Measurements from ENCODE around the gene TJP2. TPM values are rescaled to one million over a fixed set of nuclear protein-coding genes. Genes with fewer than 3 reads are reported as not detected.

The TJP2 gene
- total RNA-seq, 1 experiment from 2014 or later: 155 TPM

- no peak overlapping the region for H3K4me3 Mint-ChIP-seq
- H3K4me1 Mint-ChIP-seq: peaks cover 58% of the 10 kb centered on the region
- no peaks in the 10 kb centered on the region for H3K9me3 Mint-ChIP-seq
- DNase-seq (ENCODE audit: low spot score) (no peak), ATAC-seq (no peak)
- no peaks in the 10 kb centered on the region for H3K27me3 Mint-ChIP-seq (ENCODE audit: low read depth)
- peak overlapping the region; percentile 58 for H3K27ac Mint-ChIP-seq
- TF ChIP-seq KAT7 (CRISPR knock-in tag; IDR thresholded peaks at IDR 0.05; ENCODE audit: borderline replicate concordance): no peak
- TF ChIP-seq ZNF281 (CRISPR knock-in tag; IDR thresholded peaks at IDR 0.05): no peak
- no peak for TF ChIP-seq ESRRA (CRISPR knock-in tag; IDR thresholded peaks at IDR 0.05; ENCODE audit: borderline replicate concordance)
- TF ChIP-seq CBFB (CRISPR knock-in tag; IDR thresholded peaks at IDR 0.05; ENCODE audit: low read depth): no peak
- TF ChIP-seq, protein P1, sequence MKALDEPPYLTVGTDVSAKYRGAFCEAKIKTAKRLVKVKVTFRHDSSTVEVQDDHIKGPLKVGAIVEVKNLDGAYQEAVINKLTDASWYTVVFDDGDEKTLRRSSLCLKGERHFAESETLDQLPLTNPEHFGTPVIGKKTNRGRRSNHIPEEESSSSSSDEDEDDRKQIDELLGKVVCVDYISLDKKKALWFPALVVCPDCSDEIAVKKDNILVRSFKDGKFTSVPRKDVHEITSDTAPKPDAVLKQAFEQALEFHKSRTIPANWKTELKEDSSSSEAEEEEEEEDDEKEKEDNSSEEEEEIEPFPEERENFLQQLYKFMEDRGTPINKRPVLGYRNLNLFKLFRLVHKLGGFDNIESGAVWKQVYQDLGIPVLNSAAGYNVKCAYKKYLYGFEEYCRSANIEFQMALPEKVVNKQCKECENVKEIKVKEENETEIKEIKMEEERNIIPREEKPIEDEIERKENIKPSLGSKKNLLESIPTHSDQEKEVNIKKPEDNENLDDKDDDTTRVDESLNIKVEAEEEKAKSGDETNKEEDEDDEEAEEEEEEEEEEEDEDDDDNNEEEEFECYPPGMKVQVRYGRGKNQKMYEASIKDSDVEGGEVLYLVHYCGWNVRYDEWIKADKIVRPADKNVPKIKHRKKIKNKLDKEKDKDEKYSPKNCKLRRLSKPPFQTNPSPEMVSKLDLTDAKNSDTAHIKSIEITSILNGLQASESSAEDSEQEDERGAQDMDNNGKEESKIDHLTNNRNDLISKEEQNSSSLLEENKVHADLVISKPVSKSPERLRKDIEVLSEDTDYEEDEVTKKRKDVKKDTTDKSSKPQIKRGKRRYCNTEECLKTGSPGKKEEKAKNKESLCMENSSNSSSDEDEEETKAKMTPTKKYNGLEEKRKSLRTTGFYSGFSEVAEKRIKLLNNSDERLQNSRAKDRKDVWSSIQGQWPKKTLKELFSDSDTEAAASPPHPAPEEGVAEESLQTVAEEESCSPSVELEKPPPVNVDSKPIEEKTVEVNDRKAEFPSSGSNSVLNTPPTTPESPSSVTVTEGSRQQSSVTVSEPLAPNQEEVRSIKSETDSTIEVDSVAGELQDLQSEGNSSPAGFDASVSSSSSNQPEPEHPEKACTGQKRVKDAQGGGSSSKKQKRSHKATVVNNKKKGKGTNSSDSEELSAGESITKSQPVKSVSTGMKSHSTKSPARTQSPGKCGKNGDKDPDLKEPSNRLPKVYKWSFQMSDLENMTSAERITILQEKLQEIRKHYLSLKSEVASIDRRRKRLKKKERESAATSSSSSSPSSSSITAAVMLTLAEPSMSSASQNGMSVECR (CRISPR knock-in tag; IDR thresholded peaks at IDR 0.05; ENCODE audit: borderline replicate concordance): no peak
- no peak for TF ChIP-seq RORB (CRISPR knock-in tag; IDR thresholded peaks at IDR 0.05)
- no peak for TF ChIP-seq ETV6 (CRISPR knock-in tag; IDR thresholded peaks at IDR 0.05)
- no peak for TF ChIP-seq NR3C1 (CRISPR knock-in tag; conservative IDR thresholded peaks at IDR 0.05; ENCODE audit: low read depth)
- TF ChIP-seq, protein P2, sequence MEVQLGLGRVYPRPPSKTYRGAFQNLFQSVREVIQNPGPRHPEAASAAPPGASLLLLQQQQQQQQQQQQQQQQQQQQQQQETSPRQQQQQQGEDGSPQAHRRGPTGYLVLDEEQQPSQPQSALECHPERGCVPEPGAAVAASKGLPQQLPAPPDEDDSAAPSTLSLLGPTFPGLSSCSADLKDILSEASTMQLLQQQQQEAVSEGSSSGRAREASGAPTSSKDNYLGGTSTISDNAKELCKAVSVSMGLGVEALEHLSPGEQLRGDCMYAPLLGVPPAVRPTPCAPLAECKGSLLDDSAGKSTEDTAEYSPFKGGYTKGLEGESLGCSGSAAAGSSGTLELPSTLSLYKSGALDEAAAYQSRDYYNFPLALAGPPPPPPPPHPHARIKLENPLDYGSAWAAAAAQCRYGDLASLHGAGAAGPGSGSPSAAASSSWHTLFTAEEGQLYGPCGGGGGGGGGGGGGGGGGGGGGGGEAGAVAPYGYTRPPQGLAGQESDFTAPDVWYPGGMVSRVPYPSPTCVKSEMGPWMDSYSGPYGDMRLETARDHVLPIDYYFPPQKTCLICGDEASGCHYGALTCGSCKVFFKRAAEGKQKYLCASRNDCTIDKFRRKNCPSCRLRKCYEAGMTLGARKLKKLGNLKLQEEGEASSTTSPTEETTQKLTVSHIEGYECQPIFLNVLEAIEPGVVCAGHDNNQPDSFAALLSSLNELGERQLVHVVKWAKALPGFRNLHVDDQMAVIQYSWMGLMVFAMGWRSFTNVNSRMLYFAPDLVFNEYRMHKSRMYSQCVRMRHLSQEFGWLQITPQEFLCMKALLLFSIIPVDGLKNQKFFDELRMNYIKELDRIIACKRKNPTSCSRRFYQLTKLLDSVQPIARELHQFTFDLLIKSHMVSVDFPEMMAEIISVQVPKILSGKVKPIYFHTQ (CRISPR knock-in tag; IDR thresholded peaks at IDR 0.05): no peak
- no peak for TF ChIP-seq OVOL2 (CRISPR knock-in tag; IDR thresholded peaks at IDR 0.05; ENCODE audit: borderline replicate concordance)
- no peaks in the 10 kb centered on the region for H3K36me3 Mint-ChIP-seq
- POLR2A ChIA-PET: interaction anchor here (0.6 kb wide), 1 partner anchor 85 kb away, joined by 6 read pairs; no protein-coding TSS in a partner anchor
- CTCF ChIA-PET: interaction anchor here (2.4 to 2.6 kb wide), 2 partner anchors 33 to 42 kb away, joined by 9 to 10 read pairs; no protein-coding TSS in a partner anchor
Measured at GRCh38 chr9:69191231-69191630, 17.2 kb downstream of the TJP2 start.

DNA sequence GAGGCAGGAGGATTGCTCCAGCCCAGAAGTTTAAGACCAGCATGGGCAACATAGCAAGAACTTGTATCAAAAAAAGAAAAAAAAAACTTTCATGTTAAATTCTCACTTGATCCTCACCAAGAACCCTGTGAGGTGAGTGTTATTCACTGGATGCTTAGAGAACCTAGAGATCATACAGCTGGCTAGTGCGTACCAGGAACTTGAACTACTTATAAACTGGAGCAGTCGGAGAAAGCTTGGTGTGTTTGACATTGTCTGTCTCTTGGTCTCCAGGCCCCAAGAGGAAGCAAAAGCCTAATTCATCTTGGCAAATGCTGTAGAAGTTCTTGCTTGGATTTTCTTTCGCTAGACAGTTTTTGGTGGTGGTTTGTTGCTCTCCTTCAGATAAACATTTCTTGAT, 18.1 kb downstream of the TJP2 start:
- ChIA-PET CTCF (interaction anchor here (0.8 to 2.6 kb wide), 13 partner anchors 12 to 157 kb away, joined by 4 to 32 read pairs (median 9); partner anchors contain the start of gene FXN), POLR2A (interaction anchor here (0.7 kb wide), 1 partner anchor 10 kb away, joined by 3 read pairs; no protein-coding TSS in a partner anchor)
- H3K27ac Mint-ChIP-seq: peak overlapping the region; percentile 76
- TF ChIP-seq PREB (CRISPR knock-in tag; IDR thresholded peaks at IDR 0.05; ENCODE audit: borderline replicate concordance) (no peak), CREB1 (CRISPR knock-in tag; IDR thresholded peaks at IDR 0.05) (no peak), ZNF219 (CRISPR knock-in tag; IDR thresholded peaks at IDR 0.05; ENCODE audit: borderline replicate concordance) (no peak)
- no peak for ATAC-seq
- H3K4me1 Mint-ChIP-seq: peaks cover 50% of the 10 kb centered on the region
- H3K9me3 Mint-ChIP-seq: no peaks in the 10 kb centered on the region
- DNase-seq (ENCODE audit: low spot score): no peak
- no peak overlapping the region for H3K4me3 Mint-ChIP-seq
- no peaks in the 10 kb centered on the region for H3K36me3 Mint-ChIP-seq
- no peaks in the 10 kb centered on the region for H3K27me3 Mint-ChIP-seq (ENCODE audit: low read depth)
